Measurements from ENCODE around the gene APIP. TPM values are rescaled to one million over a fixed set of nuclear protein-coding genes. Genes with fewer than 3 reads are reported as not detected.

The APIP gene
- total RNA-seq, 1 experiment from 2014 or later: 31.3 TPM

DNA sequence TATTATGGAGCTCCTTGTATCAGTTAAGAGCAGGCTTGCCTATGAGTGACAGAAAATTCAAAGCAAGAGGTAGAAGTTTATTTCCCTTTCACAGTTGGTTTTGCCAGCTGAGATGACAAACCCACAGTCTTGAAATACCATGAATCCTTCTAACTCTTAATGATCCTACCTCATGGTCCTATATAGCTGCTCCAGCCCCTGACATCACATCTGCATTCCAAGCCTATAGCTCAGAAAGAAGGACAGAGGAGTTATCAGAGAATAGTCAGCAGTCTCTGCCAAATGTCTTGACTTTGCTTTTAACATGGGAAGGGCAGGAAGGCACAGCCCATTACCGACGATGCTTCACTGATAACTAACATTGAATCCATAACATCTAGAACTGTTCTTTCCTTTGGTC is 76.2 kb downstream of the APIP start:
- Histone ChIP-seq H3K9me3 (ENCODE audit: control insufficient read depth, low read depth, low read length) (no peaks in the 10 kb centered on the region), H3K4ac (ENCODE audit: low read depth, low read length) (no peak overlapping the region)

More for the DNA sequence above, 76.2 kb downstream of the APIP start:
- TF ChIP-seq, protein P1, sequence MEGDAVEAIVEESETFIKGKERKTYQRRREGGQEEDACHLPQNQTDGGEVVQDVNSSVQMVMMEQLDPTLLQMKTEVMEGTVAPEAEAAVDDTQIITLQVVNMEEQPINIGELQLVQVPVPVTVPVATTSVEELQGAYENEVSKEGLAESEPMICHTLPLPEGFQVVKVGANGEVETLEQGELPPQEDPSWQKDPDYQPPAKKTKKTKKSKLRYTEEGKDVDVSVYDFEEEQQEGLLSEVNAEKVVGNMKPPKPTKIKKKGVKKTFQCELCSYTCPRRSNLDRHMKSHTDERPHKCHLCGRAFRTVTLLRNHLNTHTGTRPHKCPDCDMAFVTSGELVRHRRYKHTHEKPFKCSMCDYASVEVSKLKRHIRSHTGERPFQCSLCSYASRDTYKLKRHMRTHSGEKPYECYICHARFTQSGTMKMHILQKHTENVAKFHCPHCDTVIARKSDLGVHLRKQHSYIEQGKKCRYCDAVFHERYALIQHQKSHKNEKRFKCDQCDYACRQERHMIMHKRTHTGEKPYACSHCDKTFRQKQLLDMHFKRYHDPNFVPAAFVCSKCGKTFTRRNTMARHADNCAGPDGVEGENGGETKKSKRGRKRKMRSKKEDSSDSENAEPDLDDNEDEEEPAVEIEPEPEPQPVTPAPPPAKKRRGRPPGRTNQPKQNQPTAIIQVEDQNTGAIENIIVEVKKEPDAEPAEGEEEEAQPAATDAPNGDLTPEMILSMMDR (conservative IDR thresholded peaks at IDR 0.05): no peak
- WGBS (ENCODE audit: extremely low coverage, insufficient read length, low lambda C conversion rate): no CpG with 5 or more reads among the region's 2 CpGs
- Histone ChIP-seq H3K14ac (ENCODE audit: insufficient read depth, low read length) (no peak overlapping the region), H2AK5ac (ENCODE audit: insufficient read length, low read length) (no peak overlapping the region), H3K23ac (ENCODE audit: insufficient read length, low read depth, low read length) (no peak overlapping the region), H2BK15ac (ENCODE audit: low read depth, low read length) (no peak overlapping the region), H3K18ac (ENCODE audit: insufficient read length, low read depth, low read length) (no peak overlapping the region), H4K5ac (ENCODE audit: insufficient read length, low read depth, low read length) (no peak overlapping the region), H4K91ac (ENCODE audit: insufficient read length, low read depth, low read length) (no peak overlapping the region), H3K56ac (ENCODE audit: insufficient read length, low read depth, low read length) (no peak overlapping the region), H3K27ac (ENCODE audit: insufficient read length, low read depth, low read length) (no peak overlapping the region), H3K4me2 (ENCODE audit: insufficient read depth, insufficient read length, low read length) (no peak overlapping the region), H3K23me2 (ENCODE audit: insufficient read length, low read depth, low read length, poor library complexity, severe bottlenecking) (no peaks in the 10 kb centered on the region), H3K79me1 (ENCODE audit: insufficient read depth, low read depth, low read length, poor library complexity, severe bottlenecking) (no peaks in the 10 kb centered on the region), H3K9ac (ENCODE audit: extremely low read depth, insufficient read length, low read length) (no peak overlapping the region), H2BK20ac (ENCODE audit: low read depth, low read length, poor library complexity, severe bottlenecking) (no peak overlapping the region), H3K27me3 (ENCODE audit: insufficient read depth, low read length) (no peaks in the 10 kb centered on the region), H2BK5ac (ENCODE audit: insufficient read length, low read length) (no peak overlapping the region), H2BK120ac (ENCODE audit: low read depth, low read length, poor library complexity, severe bottlenecking) (no peak overlapping the region), H3T11ph (ENCODE audit: low read length) (no peak overlapping the region), H4K8ac (replicated peaks; ENCODE audit: insufficient read length, low read depth, low read length) (no peak overlapping the region), H4K20me1 (ENCODE audit: control insufficient read depth, insufficient read depth, insufficient read length) (no peaks in the 10 kb centered on the region), H3K4me1 (ENCODE audit: insufficient read depth, low read length) (no peaks in the 10 kb centered on the region), H3K79me2 (ENCODE audit: insufficient read depth, low read length) (no peaks in the 10 kb centered on the region), H2AFZ (ENCODE audit: low read length) (no peak overlapping the region), H2BK12ac (ENCODE audit: insufficient read length, low read depth, low read length) (no peak overlapping the region)
- no peak overlapping the region for H3K27ac Mint-ChIP-seq
- H3K4me1 Mint-ChIP-seq: peaks cover 17% of the 10 kb centered on the region in 2 experiments
- no peak for DNase-seq
- no peaks in the 10 kb centered on the region for H3K9me3 Mint-ChIP-seq
- no peak overlapping the region for H3K4me3 Mint-ChIP-seq
- peaks cover 0 to 2% (median 0%) of the 10 kb centered on the region in 3 experiments; a peak in 1 of 7 replicates for H3K36me3 Mint-ChIP-seq (ENCODE audit: insufficient read depth in 1 of 3, low read depth in 3 of 3)
- no peaks in the 10 kb centered on the region for H3K27me3 Mint-ChIP-seq (ENCODE audit: low read depth)
